HepG2 (cell line): Measurements from ENCODE around the gene FAM3A.

Experiments used
- HCFC1 ChIP-seq: fragments of 150-350 bp; IDR thresholded peaks from 2 replicates; pipeline ENCODE4 v1.6.1; 2014; ENCODE audit warnings: low read depth, low read length
- HNRNPH1 ChIP-seq: fragments of 200-400 bp; formaldehyde crosslinking; optimal IDR thresholded peaks from 2 replicates; pipeline ENCODE3; 2017; ENCODE audit warnings: mild to moderate bottlenecking, low read depth, low read length
- HOXA7 ChIP-seq: sonication (generic); formaldehyde crosslinking; IDR thresholded peaks from 2 replicates; pipeline ENCODE4 v1.8.1; 2022; ENCODE audit warnings: mild to moderate bottlenecking, missing genetic modification reagents, moderate library complexity
- KLF9 ChIP-seq: IDR thresholded peaks from 2 replicates; pipeline ENCODE4 v1.6.1; 2016; ENCODE audit warnings: low read depth
- KMT2A ChIP-seq: sonication (generic); formaldehyde crosslinking; IDR thresholded peaks from 2 replicates; pipeline ENCODE4 v1.4.0; 2020; ENCODE audit warnings: missing genetic modification reagents
- POLR2A ChIP-seq, 2 experiments: IDR thresholded peaks; 2 replicates each; pipeline ENCODE4 v1.6.1; 2011; ENCODE audit warnings: low read depth in 2 of 2, low read length in 2 of 2, mild to moderate bottlenecking in 1 of 2, moderate library complexity in 1 of 2; ENCODE audit not compliant: insufficient read depth in 1 of 2
- SMAD1 ChIP-seq: sonication (generic); formaldehyde crosslinking; IDR thresholded peaks from 2 replicates; pipeline ENCODE4 v1.4.0; 2020; ENCODE audit warnings: missing genetic modification reagents, low read depth, mild to moderate bottlenecking, borderline replicate concordance
- TAF1 ChIP-seq: sonication (generic); formaldehyde crosslinking; IDR thresholded peaks from 2 replicates; pipeline ENCODE4 v1.4.0; 2020; ENCODE audit warnings: missing genetic modification reagents
- TEAD2 ChIP-seq: sonication (generic); formaldehyde crosslinking; IDR thresholded peaks from 2 replicates; pipeline ENCODE4 v1.9.0; 2021; ENCODE audit warnings: missing genetic modification reagents
- ZNF20 ChIP-seq: sonication (generic); formaldehyde crosslinking; IDR thresholded peaks from 2 replicates; pipeline ENCODE4 v1.4.0; 2020; ENCODE audit warnings: mild to moderate bottlenecking, moderate library complexity, missing genetic modification reagents
- ZNF3 ChIP-seq: IDR thresholded peaks from 2 replicates; pipeline ENCODE4 v1.7.0; 2017; ENCODE audit warnings: inconsistent platforms
- TF ChIP-seq, protein P1 (sequence below): sonication (generic); formaldehyde crosslinking; IDR thresholded peaks from 2 replicates; pipeline ENCODE4 v1.5.0; 2020; ENCODE audit warnings: mild to moderate bottlenecking, missing genetic modification reagents, moderate library complexity
- TF ChIP-seq, protein P2 (sequence below): sonication (generic); formaldehyde crosslinking; IDR thresholded peaks from 2 replicates; pipeline ENCODE4 v1.4.0; 2020; ENCODE audit warnings: missing genetic modification reagents

DNA sequence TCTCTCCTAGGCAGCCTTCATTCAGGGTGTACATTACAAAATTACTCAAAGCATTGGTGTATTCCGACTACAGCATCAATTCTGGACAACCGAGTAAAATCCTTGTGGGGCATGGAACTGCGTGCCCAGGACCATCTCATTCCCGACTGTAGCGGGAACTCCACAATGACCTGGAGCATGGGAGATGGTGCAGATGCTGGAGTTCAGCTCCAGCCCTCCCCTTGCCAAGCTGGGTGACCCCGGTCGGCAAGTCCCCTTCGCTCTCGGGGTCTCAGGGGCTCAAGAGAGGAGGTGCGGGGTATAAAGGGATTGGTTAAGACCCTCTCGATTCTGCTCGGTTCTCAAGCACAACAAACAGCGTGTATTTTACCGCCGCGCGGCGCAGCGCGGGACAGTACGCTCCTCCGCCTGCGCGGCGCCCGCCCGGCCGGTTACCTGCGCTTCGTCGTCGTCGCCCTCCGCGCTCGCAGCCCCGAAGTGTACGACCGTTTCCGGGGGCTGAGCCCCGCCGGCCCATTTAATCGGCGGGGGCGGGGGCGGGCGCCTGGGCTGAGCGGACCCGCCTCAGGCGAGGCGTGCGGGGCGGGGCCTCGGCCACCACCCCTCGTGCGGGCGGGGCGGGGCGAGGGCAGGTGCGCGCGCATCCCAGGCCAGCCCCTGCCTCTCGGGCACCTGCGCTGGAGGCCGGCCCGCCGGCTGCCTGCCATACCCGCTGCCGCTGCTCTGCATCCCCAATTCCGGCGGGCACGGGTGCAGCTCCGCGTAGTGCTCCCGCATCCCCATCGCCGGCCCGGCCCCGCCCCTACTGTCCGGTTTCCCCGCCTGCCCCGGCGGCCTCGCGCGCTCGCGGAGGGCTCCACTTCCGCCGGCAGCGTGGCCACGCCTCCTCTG is 30.6 kb upstream of the FAM3A start, which contains the start of gene G6PD:
- TF ChIP-seq ZNF3 (CRISPR knock-in tag): no peak
- TF ChIP-seq, protein P1, sequence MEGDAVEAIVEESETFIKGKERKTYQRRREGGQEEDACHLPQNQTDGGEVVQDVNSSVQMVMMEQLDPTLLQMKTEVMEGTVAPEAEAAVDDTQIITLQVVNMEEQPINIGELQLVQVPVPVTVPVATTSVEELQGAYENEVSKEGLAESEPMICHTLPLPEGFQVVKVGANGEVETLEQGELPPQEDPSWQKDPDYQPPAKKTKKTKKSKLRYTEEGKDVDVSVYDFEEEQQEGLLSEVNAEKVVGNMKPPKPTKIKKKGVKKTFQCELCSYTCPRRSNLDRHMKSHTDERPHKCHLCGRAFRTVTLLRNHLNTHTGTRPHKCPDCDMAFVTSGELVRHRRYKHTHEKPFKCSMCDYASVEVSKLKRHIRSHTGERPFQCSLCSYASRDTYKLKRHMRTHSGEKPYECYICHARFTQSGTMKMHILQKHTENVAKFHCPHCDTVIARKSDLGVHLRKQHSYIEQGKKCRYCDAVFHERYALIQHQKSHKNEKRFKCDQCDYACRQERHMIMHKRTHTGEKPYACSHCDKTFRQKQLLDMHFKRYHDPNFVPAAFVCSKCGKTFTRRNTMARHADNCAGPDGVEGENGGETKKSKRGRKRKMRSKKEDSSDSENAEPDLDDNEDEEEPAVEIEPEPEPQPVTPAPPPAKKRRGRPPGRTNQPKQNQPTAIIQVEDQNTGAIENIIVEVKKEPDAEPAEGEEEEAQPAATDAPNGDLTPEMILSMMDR (CRISPR knock-in tag): no peak
- no peak for TF ChIP-seq HCFC1
- no peak for TF ChIP-seq SMAD1
- TF ChIP-seq HOXA7 (CRISPR knock-in tag): no peak
- TF ChIP-seq KLF9 (CRISPR knock-in tag): no peak
- peak; percentile 52 for TF ChIP-seq TAF1 (CRISPR knock-in tag)
- no peak for TF ChIP-seq HNRNPH1
- no peak for TF ChIP-seq TEAD2
- TF ChIP-seq ZNF20 (CRISPR knock-in tag): no peak
- no peak; the same call in 1 of the 2 replicates for TF ChIP-seq KMT2A (CRISPR knock-in tag)
- TF ChIP-seq, protein P2, sequence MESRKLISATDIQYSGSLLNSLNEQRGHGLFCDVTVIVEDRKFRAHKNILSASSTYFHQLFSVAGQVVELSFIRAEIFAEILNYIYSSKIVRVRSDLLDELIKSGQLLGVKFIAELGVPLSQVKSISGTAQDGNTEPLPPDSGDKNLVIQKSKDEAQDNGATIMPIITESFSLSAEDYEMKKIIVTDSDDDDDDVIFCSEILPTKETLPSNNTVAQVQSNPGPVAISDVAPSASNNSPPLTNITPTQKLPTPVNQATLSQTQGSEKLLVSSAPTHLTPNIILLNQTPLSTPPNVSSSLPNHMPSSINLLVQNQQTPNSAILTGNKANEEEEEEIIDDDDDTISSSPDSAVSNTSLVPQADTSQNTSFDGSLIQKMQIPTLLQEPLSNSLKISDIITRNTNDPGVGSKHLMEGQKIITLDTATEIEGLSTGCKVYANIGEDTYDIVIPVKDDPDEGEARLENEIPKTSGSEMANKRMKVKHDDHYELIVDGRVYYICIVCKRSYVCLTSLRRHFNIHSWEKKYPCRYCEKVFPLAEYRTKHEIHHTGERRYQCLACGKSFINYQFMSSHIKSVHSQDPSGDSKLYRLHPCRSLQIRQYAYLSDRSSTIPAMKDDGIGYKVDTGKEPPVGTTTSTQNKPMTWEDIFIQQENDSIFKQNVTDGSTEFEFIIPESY: no peak
- peak in 1 of 2 experiments; percentile 49; a peak in 2 of 4 replicates for TF ChIP-seq POLR2A (IDR thresholded peaks at IDR 0.05; ENCODE audit: insufficient read depth in 1 of 2, low read depth in 2 of 2, low read length in 2 of 2)
